A549 (cell line): ENCODE measurements around the gene KIF5C. TPM values are rescaled to one million over a fixed set of nuclear protein-coding genes. Genes with fewer than 3 reads are reported as not detected.
A peak's percentile ranks its signal among the peaks of the same experiment; 100 is the strongest.
"Not testable (repeated sequence)": the region's sequence is repeated elsewhere in the genome, so short reads cannot be mapped to it uniquely, and the experiment has no call there.

Experiments
- ATAC-seq, 2 experiments: fragments of 200-7000 bp in 1 of 2; fragments of >200 bp in 1 of 2; cut with Nextera tagmentation in 1 of 2; cut with Tn5 transposase in 1 of 2; 3 replicates each; pipeline versions ENCODE4 v1.8.0 to v1.9.1; 2018 to 2020; ENCODE audit warnings: mild to moderate bottlenecking in 1 of 2, moderate library complexity in 1 of 2
- CTCF ChIA-PET: fragments of 300-600 bp; sonication (Branson Sonifier 250); formaldehyde crosslinking; extraction: SDS; loops from one replicate; lab custom pipeline; 2021; ENCODE audit warnings: antibody characterized with exemption, inconsistent platforms; lab: Yijun Ruan, JAX
- POLR2A ChIA-PET: fragments of 350-600 bp; formaldehyde crosslinking; extraction: SDS; loops from one replicate; lab custom pipeline; 2021; ENCODE audit warnings: antibody characterized with exemption, inconsistent platforms; lab: Yijun Ruan, JAX
- DNase-seq, 2 experiments: peaks; one replicate each; pipeline versions ENCODE4 v3.0.0 to v3.0.0-alpha.2; 2011 to 2016; ENCODE audit warnings: low read depth in 1 of 2, low spot score in 1 of 2
- FAIRE-seq: peaks from 2 replicates; lab custom pipeline; 2011; peaks lifted over from hg19 to GRCh38; lab: Jason Lieb, UNC
- H3K27ac ChIP-seq, 2 experiments: fragments of >200 bp; sonication (Bioruptor Twin); formaldehyde crosslinking; 3 replicates each; pipeline ENCODE4 v1.5.1; 2016 to 2017
- H3K4me1 ChIP-seq: fragments of >200 bp; sonication (Bioruptor Twin); formaldehyde crosslinking; 3 replicates; pipeline ENCODE4 v1.6.1; 2016
- H3K4me2 ChIP-seq: fragments of >200 bp; sonication (Bioruptor Twin); formaldehyde crosslinking; 3 replicates; pipeline ENCODE4 v1.6.1; 2016
- H3K4me3 ChIP-seq: fragments of >200 bp; sonication (Bioruptor Twin); formaldehyde crosslinking; 3 replicates; pipeline ENCODE4 v1.5.1; 2016
- H3K9me3 ChIP-seq: fragments of >200 bp; sonication (Bioruptor Twin); formaldehyde crosslinking; 3 replicates; pipeline ENCODE4 v1.6.1; 2016
- BHLHE40 ChIP-seq: IDR thresholded peaks from 2 replicates; pipeline ENCODE4 v1.6.1; 2012; ENCODE audit warnings: low read depth, low read length, inconsistent platforms
- CBX2 ChIP-seq: fragments of 200-600 bp; sonication (generic); IDR thresholded peaks from 2 replicates; pipeline ENCODE4 v1.6.1; 2016; ENCODE audit warnings: low read depth, mild to moderate bottlenecking, borderline replicate concordance
- CHD2 ChIP-seq: fragments of 150-350 bp; IDR thresholded peaks from 2 replicates; pipeline ENCODE4 v1.6.1; 2014; ENCODE audit warnings: low read length; ENCODE audit not compliant: partially characterized antibody
- EHMT2 ChIP-seq: fragments of 200-600 bp; sonication (generic); IDR thresholded peaks from 2 replicates; pipeline ENCODE4 v1.6.1; 2016; ENCODE audit warnings: antibody characterized with exemption, low read depth, mild to moderate bottlenecking, moderate library complexity
- EP300 ChIP-seq, 2 experiments: fragments of >200 bp; sonication (Bioruptor Twin); formaldehyde crosslinking; IDR thresholded peaks; 2 replicates in 1 of 2; 3 replicates in 1 of 2; pipeline ENCODE4 v1.6.1; 2016 to 2017
- ESRRA ChIP-seq: fragments of 150-350 bp; IDR thresholded peaks from 2 replicates; pipeline ENCODE4 v1.6.1; 2014; ENCODE audit warnings: mild to moderate bottlenecking, low read length, borderline replicate concordance
- HDAC2 ChIP-seq: fragments of 200-600 bp; sonication (generic); IDR thresholded peaks from 2 replicates; pipeline ENCODE4 v1.6.1; 2016
- HEYL ChIP-seq: fragments of 250-450 bp; sonication (Bioruptor Pico); IDR thresholded peaks from 2 replicates; pipeline ENCODE4 v1.8.0; 2021; ENCODE audit warnings: mild to moderate bottlenecking, moderate library complexity
- HOXB5 ChIP-seq: fragments of 250-450 bp; sonication (Bioruptor Pico); IDR thresholded peaks from 2 replicates; pipeline ENCODE4 v1.5.0; 2020; ENCODE audit warnings: mild to moderate bottlenecking, moderate library complexity
- JUN ChIP-seq, 2 experiments: fragments of >200 bp; sonication (Bioruptor Twin); formaldehyde crosslinking; IDR thresholded peaks; 2 replicates in 1 of 2; 3 replicates in 1 of 2; pipeline ENCODE4 v1.6.1; 2016 to 2017
- JUNB ChIP-seq: fragments of >200 bp; sonication (Bioruptor Twin); formaldehyde crosslinking; IDR thresholded peaks from 2 replicates; pipeline ENCODE4 v1.6.1; 2016
- NR3C1 ChIP-seq: fragments of >200 bp; sonication (Bioruptor Twin); formaldehyde crosslinking; IDR thresholded peaks from 3 replicates; pipeline ENCODE4 v1.6.1; 2017
- PHF8 ChIP-seq: fragments of 200-600 bp; sonication (generic); IDR thresholded peaks from 2 replicates; pipeline ENCODE4 v1.6.1; 2016; ENCODE audit warnings: low read depth, mild to moderate bottlenecking, antibody characterized with exemption, moderate library complexity, borderline replicate concordance
- RAD21 ChIP-seq, 2 experiments: fragments of >200 bp in 1 of 2; sonication (Bioruptor Twin) in 1 of 2; formaldehyde crosslinking in 1 of 2; IDR thresholded peaks in 1 of 2; conservative IDR thresholded peaks in 1 of 2; 2 replicates in 1 of 2; 3 replicates in 1 of 2; pipeline ENCODE4 v1.6.1; 2012 to 2018; ENCODE audit warnings: inconsistent platforms in 1 of 2
- RCOR1 ChIP-seq: fragments of 150-350 bp; IDR thresholded peaks from 2 replicates; pipeline ENCODE4 v1.6.1; 2014; ENCODE audit warnings: antibody characterized with exemption, low read length, low read depth
- TP53 ChIP-seq: fragments of 250-450 bp; sonication (Bioruptor Pico); IDR thresholded peaks from 2 replicates; pipeline ENCODE4 v1.5.0; 2021; ENCODE audit warnings: mild to moderate bottlenecking, moderate library complexity
- ZC3H11A ChIP-seq: fragments of 450-650 bp; IDR thresholded peaks from 2 replicates; pipeline ENCODE4 v1.6.1; 2014; ENCODE audit warnings: antibody characterized with exemption, mild to moderate bottlenecking
- whole genome bisulfite sequencing: methylation state at CpG from one replicate; pipeline ENCODE4 v1.1.6; 2017; ENCODE audit errors: missing lambda C conversion rate; 5-methylcytosine and 5-hydroxymethylcytosine counted together
- polyA plus RNA-seq, 4 experiments: library from polyadenylated mRNA; depleted of rRNA in 3 of 4; stranded (reverse); fragments of >200 nt; fragmentation: RNase III in 1 of 4; extraction: RNeasy Plus Mini Kit Qiagen cat#74134 plus additional on column Dnase treatment in 1 of 4; gene quantifications; 2 replicates in 3 of 4; 3 replicates in 1 of 4; pipeline ENCODE4 v1.2.3, GENCODE V29; 2011 to 2017
- TF ChIP-seq, protein P1 (sequence below): IDR thresholded peaks from 2 replicates; pipeline ENCODE4 v1.6.1; 2012
- TF ChIP-seq, protein P2 (sequence below): fragments of 250-450 bp; sonication (Bioruptor Pico); IDR thresholded peaks from 2 replicates; pipeline ENCODE4 v1.5.0; 2021; ENCODE audit warnings: mild to moderate bottlenecking, moderate library complexity, borderline replicate concordance
- TF ChIP-seq, protein P3 (sequence below): fragments of >200 bp; sonication (Bioruptor Twin); formaldehyde crosslinking; IDR thresholded peaks from 3 replicates; pipeline ENCODE4 v1.5.1; 2016
- TF ChIP-seq, protein P4 (sequence below): IDR thresholded peaks from 2 replicates; pipeline ENCODE4 v1.6.1; 2012

The KIF5C gene
- polyA plus RNA-seq, 2 of the 4 experiments (the other 2 are of a cell fraction) = 0.27 to 0.30 TPM

DNA sequence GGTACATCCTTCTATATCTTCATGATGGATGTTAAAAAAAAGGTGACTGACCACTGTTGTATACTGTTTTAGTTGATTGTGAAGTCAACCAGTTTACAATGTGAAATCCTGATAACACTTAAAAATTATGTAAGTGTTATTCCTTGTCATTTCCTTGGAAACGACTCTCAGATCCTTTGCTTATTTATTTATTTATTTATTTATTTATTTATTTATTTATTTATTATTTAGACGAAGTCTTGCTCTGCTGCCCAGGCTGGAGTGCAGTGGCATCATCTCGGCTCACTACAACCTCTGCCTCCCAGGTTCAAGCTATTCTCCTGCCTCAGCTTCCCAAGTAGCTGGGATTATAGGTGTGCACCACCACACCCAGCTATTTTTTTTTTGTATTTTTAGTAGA, 105.5 kb downstream of the KIF5C start:
- DNase-seq, FAIRE-seq: not testable (repeated sequence)
- peak; percentile 70 for TF ChIP-seq ZC3H11A

DNA sequence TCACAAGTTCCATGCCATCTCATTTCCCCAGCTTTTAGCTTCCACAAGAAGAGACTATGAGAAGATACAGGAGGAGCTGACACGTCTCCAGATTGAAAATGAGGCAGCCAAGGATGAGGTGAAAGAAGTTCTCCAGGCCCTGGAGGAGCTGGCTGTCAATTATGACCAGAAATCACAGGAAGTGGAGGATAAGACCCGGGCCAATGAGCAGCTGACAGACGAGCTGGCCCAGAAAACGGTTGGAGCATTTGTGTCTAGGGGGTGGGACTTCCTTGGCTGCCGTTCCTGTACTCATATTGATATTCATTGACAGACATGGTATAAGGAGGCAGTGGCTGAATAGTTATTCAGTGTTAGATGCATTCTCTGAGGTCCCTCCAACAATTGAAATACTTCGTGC, 106.3 kb downstream of the KIF5C start:
- CTCF ChIA-PET = no interaction called here
- H3K4me2 ChIP-seq = no peak overlapping the region
- DNase-seq (peak in 1 of 2 experiments; percentile 9), ATAC-seq (peak; percentile 39 to 76; a peak in 3 of 6 replicates), FAIRE-seq (no peak)
- TF ChIP-seq CHD2 = no peak
- no peak for TF ChIP-seq HDAC2
- no peak for TF ChIP-seq JUN (IDR thresholded peaks at IDR 0.05)
- no peaks in the 10 kb centered on the region for H3K4me1 ChIP-seq
- no peak overlapping the region for H3K27ac ChIP-seq
- no peak overlapping the region for H3K4me3 ChIP-seq
- POLR2A ChIA-PET = no interaction called here
- 22% methylated on average over 6 of the region's 6 CpGs for WGBS
- no peaks in the 10 kb centered on the region for H3K9me3 ChIP-seq

More for the DNA sequence above, 105.5 kb downstream of the KIF5C start:
- POLR2A ChIA-PET, H3K4me1 ChIP-seq, H3K4me2 ChIP-seq, H3K9me3 ChIP-seq, H3K27ac ChIP-seq, H3K4me3 ChIP-seq, ATAC-seq: not testable (repeated sequence)
- CTCF ChIA-PET = interaction anchor here (1.2 kb wide), 1 partner anchor 10 kb away, joined by 4 read pairs; no protein-coding TSS in a partner anchor
- WGBS = 25% methylated on average over 3 of the region's 3 CpGs

DNA sequence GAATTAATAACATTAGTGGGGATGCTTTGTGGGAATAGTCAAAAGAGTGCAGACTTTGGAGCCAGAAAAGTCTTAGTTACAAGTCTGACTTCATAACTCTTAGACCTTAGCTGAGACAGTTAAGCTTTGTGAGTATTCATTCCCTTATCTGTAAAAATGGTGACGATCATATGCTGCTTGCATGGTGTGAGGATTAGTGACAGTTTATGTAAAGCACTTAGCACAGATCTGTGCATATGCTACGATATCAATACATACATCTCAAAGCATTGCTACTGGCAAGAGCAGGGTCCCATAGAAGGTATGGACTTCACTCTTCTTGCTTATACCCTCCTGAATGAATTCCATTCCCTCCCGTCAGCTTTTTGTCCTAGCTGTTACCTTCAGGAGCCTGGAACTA, 106.8 kb downstream of the KIF5C start:
- Histone ChIP-seq H3K4me3 (no peak overlapping the region), H3K4me1 (no peaks in the 10 kb centered on the region), H3K9me3 (no peaks in the 10 kb centered on the region), H3K27ac (no peak overlapping the region), H3K4me2 (no peak overlapping the region)
- no peak for DNase-seq
- ChIA-PET POLR2A (no interaction called here), CTCF (no interaction called here)
- no peak for FAIRE-seq
- no peak for ATAC-seq
- TF ChIP-seq, protein P1, sequence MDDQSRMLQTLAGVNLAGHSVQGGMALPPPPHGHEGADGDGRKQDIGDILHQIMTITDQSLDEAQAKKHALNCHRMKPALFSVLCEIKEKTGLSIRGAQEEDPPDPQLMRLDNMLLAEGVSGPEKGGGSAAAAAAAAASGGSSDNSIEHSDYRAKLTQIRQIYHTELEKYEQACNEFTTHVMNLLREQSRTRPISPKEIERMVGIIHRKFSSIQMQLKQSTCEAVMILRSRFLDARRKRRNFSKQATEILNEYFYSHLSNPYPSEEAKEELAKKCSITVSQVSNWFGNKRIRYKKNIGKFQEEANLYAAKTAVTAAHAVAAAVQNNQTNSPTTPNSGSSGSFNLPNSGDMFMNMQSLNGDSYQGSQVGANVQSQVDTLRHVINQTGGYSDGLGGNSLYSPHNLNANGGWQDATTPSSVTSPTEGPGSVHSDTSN = no peak
- TF ChIP-seq BHLHE40 = no peak
- no peak for TF ChIP-seq CHD2
- TF ChIP-seq RCOR1 = no peak
- TF ChIP-seq, protein P2, sequence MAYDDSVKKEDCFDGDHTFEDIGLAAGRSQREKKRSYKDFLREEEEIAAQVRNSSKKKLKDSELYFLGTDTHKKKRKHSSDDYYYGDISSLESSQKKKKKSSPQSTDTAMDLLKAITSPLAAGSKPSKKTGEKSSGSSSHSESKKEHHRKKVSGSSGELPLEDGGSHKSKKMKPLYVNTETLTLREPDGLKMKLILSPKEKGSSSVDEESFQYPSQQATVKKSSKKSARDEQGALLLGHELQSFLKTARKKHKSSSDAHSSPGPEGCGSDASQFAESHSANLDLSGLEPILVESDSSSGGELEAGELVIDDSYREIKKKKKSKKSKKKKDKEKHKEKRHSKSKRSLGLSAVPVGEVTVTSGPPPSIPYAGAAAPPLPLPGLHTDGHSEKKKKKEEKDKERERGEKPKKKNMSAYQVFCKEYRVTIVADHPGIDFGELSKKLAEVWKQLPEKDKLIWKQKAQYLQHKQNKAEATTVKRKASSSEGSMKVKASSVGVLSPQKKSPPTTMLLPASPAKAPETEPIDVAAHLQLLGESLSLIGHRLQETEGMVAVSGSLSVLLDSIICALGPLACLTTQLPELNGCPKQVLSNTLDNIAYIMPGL = no peak
- TF ChIP-seq ESRRA = no peak
- TF ChIP-seq EHMT2 = no peak
- TF ChIP-seq HOXB5 (CRISPR knock-in tag) = no peak
- TF ChIP-seq NR3C1 = no peak
- no peak for TF ChIP-seq EP300 (IDR thresholded peaks at IDR 0.05)
- TF ChIP-seq CBX2 = no peak
- TF ChIP-seq JUN (IDR thresholded peaks at IDR 0.05) = no peak
- WGBS = 45% methylated on average over 3 of the region's 3 CpGs

DNA sequence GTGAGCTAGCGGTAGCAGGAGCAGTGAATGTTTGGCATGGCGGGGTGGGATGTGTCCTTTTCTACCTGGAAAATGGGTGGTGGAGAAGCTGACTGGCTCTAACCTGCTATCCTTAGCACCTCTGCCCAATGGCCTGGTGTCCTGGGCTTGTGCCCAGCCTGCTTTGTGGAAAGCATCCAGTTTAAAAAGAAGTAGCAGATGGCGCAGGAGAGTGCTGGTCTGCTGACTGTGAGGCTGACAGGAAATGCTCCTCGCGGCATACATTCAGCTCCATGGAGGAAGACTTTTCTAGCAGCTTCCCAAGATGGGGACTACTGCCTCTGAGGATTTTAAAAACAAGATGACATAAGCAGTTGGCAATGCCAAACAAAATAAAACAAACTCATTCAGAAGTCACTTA, 107.3 kb downstream of the KIF5C start:
- DNase-seq (no peak), ATAC-seq (no peak), FAIRE-seq (no peak)
- no peak overlapping the region for H3K4me2 ChIP-seq
- ChIA-PET POLR2A (no interaction called here), CTCF (no interaction called here)
- TF ChIP-seq TP53 (CRISPR knock-in tag) = no peak
- TF ChIP-seq JUNB = no peak
- TF ChIP-seq RAD21 (conservative IDR thresholded peaks at IDR 0.05 in 1 of 2, IDR thresholded peaks at IDR 0.05 in 1 of 2) = no peak
- TF ChIP-seq, protein P3, sequence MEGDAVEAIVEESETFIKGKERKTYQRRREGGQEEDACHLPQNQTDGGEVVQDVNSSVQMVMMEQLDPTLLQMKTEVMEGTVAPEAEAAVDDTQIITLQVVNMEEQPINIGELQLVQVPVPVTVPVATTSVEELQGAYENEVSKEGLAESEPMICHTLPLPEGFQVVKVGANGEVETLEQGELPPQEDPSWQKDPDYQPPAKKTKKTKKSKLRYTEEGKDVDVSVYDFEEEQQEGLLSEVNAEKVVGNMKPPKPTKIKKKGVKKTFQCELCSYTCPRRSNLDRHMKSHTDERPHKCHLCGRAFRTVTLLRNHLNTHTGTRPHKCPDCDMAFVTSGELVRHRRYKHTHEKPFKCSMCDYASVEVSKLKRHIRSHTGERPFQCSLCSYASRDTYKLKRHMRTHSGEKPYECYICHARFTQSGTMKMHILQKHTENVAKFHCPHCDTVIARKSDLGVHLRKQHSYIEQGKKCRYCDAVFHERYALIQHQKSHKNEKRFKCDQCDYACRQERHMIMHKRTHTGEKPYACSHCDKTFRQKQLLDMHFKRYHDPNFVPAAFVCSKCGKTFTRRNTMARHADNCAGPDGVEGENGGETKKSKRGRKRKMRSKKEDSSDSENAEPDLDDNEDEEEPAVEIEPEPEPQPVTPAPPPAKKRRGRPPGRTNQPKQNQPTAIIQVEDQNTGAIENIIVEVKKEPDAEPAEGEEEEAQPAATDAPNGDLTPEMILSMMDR = no peak
- no peak for TF ChIP-seq PHF8
- TF ChIP-seq, protein P4, sequence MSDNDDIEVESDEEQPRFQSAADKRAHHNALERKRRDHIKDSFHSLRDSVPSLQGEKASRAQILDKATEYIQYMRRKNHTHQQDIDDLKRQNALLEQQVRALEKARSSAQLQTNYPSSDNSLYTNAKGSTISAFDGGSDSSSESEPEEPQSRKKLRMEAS = no peak
- TF ChIP-seq HEYL (CRISPR knock-in tag) = no peak
- no peak overlapping the region for H3K4me3 ChIP-seq
- no peaks in the 10 kb centered on the region for H3K4me1 ChIP-seq
- H3K9me3 ChIP-seq = no peaks in the 10 kb centered on the region
- H3K27ac ChIP-seq = no peak overlapping the region
- WGBS = 89% methylated on average over 5 of the region's 5 CpGs
